NT2/D1 (cell line): Measurements from ENCODE around the gene TCF4.

Source experiments
- SUZ12 ChIP-seq: IDR thresholded peaks from 2 replicates; pipeline ENCODE4 v1.6.1; 2011; ENCODE audit not compliant: insufficient read length, insufficient read depth; ENCODE audit errors: extremely low read depth
- YY1 ChIP-seq: IDR thresholded peaks from 2 replicates; pipeline ENCODE4 v1.6.1; 2011; ENCODE audit not compliant: insufficient read length, insufficient read depth
- ZNF274 ChIP-seq: IDR thresholded peaks from 2 replicates; pipeline ENCODE4 v1.6.1; 2011; ENCODE audit warnings: mild to moderate bottlenecking, low read depth, low read length

GRCh38 chr18:55256929-55257289 is 331.1 kb downstream of the TCF4 start:
- TF ChIP-seq YY1 (no peak), ZNF274 (no peak), SUZ12 (no peak)
